ENCODE data around the gene SYT15. TPM values are rescaled to one million over a fixed set of nuclear protein-coding genes. Genes with fewer than 3 reads are reported as not detected.

The SYT15 gene
- total and polyA plus RNA-seq, 2 donors (not counting 3 experiments of a cell fraction or from before 2014, with no cell fraction given) = 0.50 to 0.75 TPM

- Histone ChIP-seq H3K9me1 (replicated peaks; ENCODE audit: control insufficient read depth, extremely low read depth, insufficient read depth, low read length) (no peaks in the 10 kb centered on the region), H3K9ac (replicated peaks; ENCODE audit: extremely low read depth, insufficient read depth, low read length) (no peak overlapping the region), H3K27ac (ENCODE audit: insufficient read depth, low read depth, low read length) (no peak overlapping the region), H3K4me2 (ENCODE audit: insufficient read depth, low read length) (no peak overlapping the region), H3K9me3 (replicated peaks; ENCODE audit: control insufficient read depth, insufficient read depth, low read length) (no peaks in the 10 kb centered on the region), H3K4me3 (replicated peaks in 1 of 3; ENCODE audit: insufficient read depth in 1 of 3, low read depth in 1 of 3, low read length in 3 of 3) (no peak overlapping the region), H3K36me3 (ENCODE audit: control insufficient read depth in 2 of 2, extremely low read depth in 1 of 2, insufficient read depth in 2 of 2, low read length in 2 of 2) (no peaks in the 10 kb centered on the region), H3K4me1 (ENCODE audit: control insufficient read depth, extremely low read depth, insufficient read depth, low read length) (no peaks in the 10 kb centered on the region), H3K27me3 (ENCODE audit: control insufficient read depth in 2 of 2, insufficient read depth in 2 of 2, low read length in 2 of 2) (peaks cover 19 to 23% of the 10 kb centered on the region in 2 experiments), H4K20me1 (replicated peaks; ENCODE audit: control insufficient read depth, extremely low read depth, insufficient read depth, low read length) (no peaks in the 10 kb centered on the region), H3K79me2 (ENCODE audit: control insufficient read depth, insufficient read depth, low read length) (no peaks in the 10 kb centered on the region), H2AFZ (ENCODE audit: low read depth, low read length) (no peak overlapping the region)
- TF ChIP-seq MYC (IDR thresholded peaks at IDR 0.05; ENCODE audit: low read depth, low read length) (no peak), POLR2A (IDR thresholded peaks at IDR 0.05; ENCODE audit: low read depth, low read length) (no peak), CTCF (IDR thresholded peaks at IDR 0.05; ENCODE audit: extremely low read depth in 1 of 2, insufficient read depth in 1 of 2, low read depth in 1 of 2, low read length in 2 of 2) (no peak), EZH2 (IDR thresholded peaks at IDR 0.05; ENCODE audit: borderline replicate concordance, low read depth, low read length, severe bottlenecking) (no peak), FOS (IDR thresholded peaks at IDR 0.05; ENCODE audit: borderline replicate concordance, insufficient read depth, low read length) (no peak), JUN (IDR thresholded peaks at IDR 0.05; ENCODE audit: borderline replicate concordance, insufficient read depth, insufficient read length, low read depth) (no peak), GATA2 (IDR thresholded peaks at IDR 0.05; ENCODE audit: insufficient read depth, insufficient read length, low read depth, low read length) (no peak), POLR2AphosphoS5 (IDR thresholded peaks at IDR 0.05; ENCODE audit: insufficient read depth, low read depth, low read length) (no peak)
- TF ChIP-seq, protein P1, sequence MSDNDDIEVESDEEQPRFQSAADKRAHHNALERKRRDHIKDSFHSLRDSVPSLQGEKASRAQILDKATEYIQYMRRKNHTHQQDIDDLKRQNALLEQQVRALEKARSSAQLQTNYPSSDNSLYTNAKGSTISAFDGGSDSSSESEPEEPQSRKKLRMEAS (IDR thresholded peaks at IDR 0.05; ENCODE audit: insufficient read depth, insufficient read length) = no peak
- BruUV-seq (replicated peaks) = no TSS peak
- intact Hi-C loops (cut with micrococcal nuclease) = no loop called here
- FAIRE-seq (no peak), DNase-seq (ENCODE audit: low read depth, low spot score) (no peak)
- POLR2A ChIA-PET = no interaction called here
- CTCF ChIA-PET = interaction anchor here (0.8 to 2.3 kb wide), 5 partner anchors 8 to 325 kb away, joined by 3 to 14 read pairs (median 4); no protein-coding TSS in a partner anchor
- dilution Hi-C loops (cut with MboI; ENCODE audit: extremely low pct_ligation_motif_present, low sequenced_read_pairs) = no loop called here
Measured at GRCh38 chr10:46552526-46553237, 26.2 kb upstream of the SYT15 start.
